ENCODE measurements around the gene HOXA7.

Gene HOXA7

GRCh38 chr7:27198871-27199801, 42.7 kb upstream of the HOXA7 start:
- no peak overlapping the region for H3K27ac ChIP-seq (ENCODE audit: low read length)
- no peak overlapping the region for H3K4me3 ChIP-seq (ENCODE audit: low read length)
- no peaks in the 10 kb centered on the region for H3K4me1 ChIP-seq (ENCODE audit: insufficient read depth, low read length)
- H3K36me3 ChIP-seq (ENCODE audit: insufficient read depth, low read depth, low read length) = no peaks in the 10 kb centered on the region
- peaks cover 99% of the 10 kb centered on the region for H3K27me3 ChIP-seq (ENCODE audit: insufficient read depth, low read length)
- H3K9me3 ChIP-seq (ENCODE audit: insufficient read depth, low read depth, low read length) = peaks cover 9% of the 10 kb centered on the region; the same call in 1 of the 2 replicates
- H3K9ac ChIP-seq (ENCODE audit: low read depth, low read length) = no peak overlapping the region

GRCh38 chr7:27198138-27198841, 41.8 kb upstream of the HOXA7 start:
- Histone ChIP-seq H3K36me3 (ENCODE audit: insufficient read depth, low read depth, low read length) (no peaks in the 10 kb centered on the region), H3K27ac (ENCODE audit: low read length) (no peak overlapping the region), H3K4me3 (ENCODE audit: low read length) (no peak overlapping the region), H3K9me3 (ENCODE audit: insufficient read depth, low read depth, low read length) (peaks cover 9% of the 10 kb centered on the region; the same call in 1 of the 2 replicates), H3K4me1 (ENCODE audit: insufficient read depth, low read length) (no peaks in the 10 kb centered on the region), H3K9ac (ENCODE audit: low read depth, low read length) (no peak overlapping the region), H3K27me3 (ENCODE audit: insufficient read depth, low read length) (peaks cover 99% of the 10 kb centered on the region)

GRCh38 chr7:27197137-27198042, 40.9 kb upstream of the HOXA7 start:
- no peak overlapping the region for H3K9ac ChIP-seq (ENCODE audit: low read depth, low read length)
- no peaks in the 10 kb centered on the region for H3K4me1 ChIP-seq (ENCODE audit: insufficient read depth, low read length)
- H3K27ac ChIP-seq (ENCODE audit: low read length) = no peak overlapping the region
- H3K4me3 ChIP-seq (ENCODE audit: low read length) = no peak overlapping the region
- H3K27me3 ChIP-seq (ENCODE audit: insufficient read depth, low read length) = peaks cover 99% of the 10 kb centered on the region
- no peaks in the 10 kb centered on the region for H3K36me3 ChIP-seq (ENCODE audit: insufficient read depth, low read depth, low read length)
- peaks cover 9% of the 10 kb centered on the region; the same call in 1 of the 2 replicates for H3K9me3 ChIP-seq (ENCODE audit: insufficient read depth, low read depth, low read length)

GRCh38 chr7:27196287-27196767, 39.9 kb upstream of the HOXA7 start:
- Histone ChIP-seq H3K9ac (ENCODE audit: low read depth, low read length) (no peak overlapping the region), H3K9me3 (ENCODE audit: insufficient read depth, low read depth, low read length) (peaks cover 6% of the 10 kb centered on the region; the same call in 1 of the 2 replicates), H3K4me3 (ENCODE audit: low read length) (no peak overlapping the region), H3K36me3 (ENCODE audit: insufficient read depth, low read depth, low read length) (no peaks in the 10 kb centered on the region), H3K27ac (ENCODE audit: low read length) (no peak overlapping the region), H3K27me3 (ENCODE audit: insufficient read depth, low read length) (peaks cover 99% of the 10 kb centered on the region), H3K4me1 (ENCODE audit: insufficient read depth, low read length) (no peaks in the 10 kb centered on the region)

- Histone ChIP-seq H3K4me1 (ENCODE audit: insufficient read depth, low read length) (no peaks in the 10 kb centered on the region), H3K4me3 (ENCODE audit: low read length) (no peak overlapping the region), H3K27ac (ENCODE audit: low read length) (no peak overlapping the region), H3K27me3 (ENCODE audit: insufficient read depth, low read length) (peaks cover 99% of the 10 kb centered on the region), H3K9ac (ENCODE audit: low read depth, low read length) (no peak overlapping the region), H3K9me3 (ENCODE audit: insufficient read depth, low read depth, low read length) (peaks cover 5% of the 10 kb centered on the region; the same call in 1 of the 2 replicates), H3K36me3 (ENCODE audit: insufficient read depth, low read depth, low read length) (no peaks in the 10 kb centered on the region)
These were observed 38.4 kb upstream of the HOXA7 start for GRCh38 chr7:27194686-27195379.

- no peak overlapping the region for H3K27ac ChIP-seq (ENCODE audit: low read length)
- no peaks in the 10 kb centered on the region for H3K36me3 ChIP-seq (ENCODE audit: insufficient read depth, low read depth, low read length)
- H3K27me3 ChIP-seq (ENCODE audit: insufficient read depth, low read length) = peaks cover 100% of the 10 kb centered on the region
- H3K4me1 ChIP-seq (ENCODE audit: insufficient read depth, low read length) = no peaks in the 10 kb centered on the region; the same call in 1 of the 2 replicates
- no peak overlapping the region for H3K4me3 ChIP-seq (ENCODE audit: low read length)
- H3K9ac ChIP-seq (ENCODE audit: low read depth, low read length) = no peak overlapping the region
- peaks cover 5% of the 10 kb centered on the region; the same call in 1 of the 2 replicates for H3K9me3 ChIP-seq (ENCODE audit: insufficient read depth, low read depth, low read length)
These were observed 37.5 kb upstream of the HOXA7 start for GRCh38 chr7:27194002-27194352.

GRCh38 chr7:27193335-27194001, 37.0 kb upstream of the HOXA7 start:
- Histone ChIP-seq H3K9me3 (ENCODE audit: insufficient read depth, low read depth, low read length) (peaks cover 5% of the 10 kb centered on the region; the same call in 1 of the 2 replicates), H3K4me3 (ENCODE audit: low read length) (no peak overlapping the region), H3K27ac (ENCODE audit: low read length) (no peak overlapping the region), H3K4me1 (ENCODE audit: insufficient read depth, low read length) (no peaks in the 10 kb centered on the region; the same call in 1 of the 2 replicates), H3K9ac (ENCODE audit: low read depth, low read length) (no peak overlapping the region), H3K36me3 (ENCODE audit: insufficient read depth, low read depth, low read length) (no peaks in the 10 kb centered on the region), H3K27me3 (ENCODE audit: insufficient read depth, low read length) (peaks cover 100% of the 10 kb centered on the region)

- H3K4me1 ChIP-seq (ENCODE audit: insufficient read depth, low read length) = no peaks in the 10 kb centered on the region; the same call in 1 of the 2 replicates
- no peak overlapping the region for H3K27ac ChIP-seq (ENCODE audit: low read length)
- no peaks in the 10 kb centered on the region for H3K36me3 ChIP-seq (ENCODE audit: insufficient read depth, low read depth, low read length)
- peaks cover 100% of the 10 kb centered on the region for H3K27me3 ChIP-seq (ENCODE audit: insufficient read depth, low read length)
- peaks cover 5% of the 10 kb centered on the region; the same call in 1 of the 2 replicates for H3K9me3 ChIP-seq (ENCODE audit: insufficient read depth, low read depth, low read length)
- no peak overlapping the region for H3K4me3 ChIP-seq (ENCODE audit: low read length)
- H3K9ac ChIP-seq (ENCODE audit: low read depth, low read length) = no peak overlapping the region
These were observed 36.3 kb upstream of the HOXA7 start for GRCh38 chr7:27192546-27193334.

- Histone ChIP-seq H3K27me3 (ENCODE audit: insufficient read depth, low read length) (peaks cover 100% of the 10 kb centered on the region), H3K36me3 (ENCODE audit: insufficient read depth, low read depth, low read length) (no peaks in the 10 kb centered on the region), H3K9ac (ENCODE audit: low read depth, low read length) (no peak overlapping the region), H3K27ac (ENCODE audit: low read length) (no peak overlapping the region), H3K4me1 (ENCODE audit: insufficient read depth, low read length) (peaks cover 6% of the 10 kb centered on the region), H3K4me3 (ENCODE audit: low read length) (no peak overlapping the region), H3K9me3 (ENCODE audit: insufficient read depth, low read depth, low read length) (peaks cover 10% of the 10 kb centered on the region; the same call in 1 of the 2 replicates)
These were observed 35.5 kb upstream of the HOXA7 start for GRCh38 chr7:27191833-27192545.
